B cell (primary cell): ENCODE results near the gene HDX. TPM values are rescaled to one million over a fixed set of nuclear protein-coding genes. Genes with fewer than 3 reads are reported as not detected.

Source experiments
- ATAC-seq: fragments of 200-7000 bp; cut with Tn5 transposase; one replicate; pipeline ENCODE4 v1.10.0; 2021; ENCODE audit warnings: low read depth, mild to moderate bottlenecking, moderate number of reproducible peaks, moderate library complexity
- CTCF ChIA-PET: fragments of 350-600 bp; sonication (Branson Sonifier 250); formaldehyde crosslinking; loops from one replicate; lab custom pipeline; 2021; ENCODE audit warnings: antibody characterized with exemption, inconsistent platforms; lab: Charles Lee
- POLR2A ChIA-PET: fragments of 350-600 bp; sonication (Branson Sonifier 250); formaldehyde crosslinking; loops from one replicate; lab custom pipeline; 2021; ENCODE audit warnings: antibody characterized with exemption; lab: Charles Lee
- DNase-seq: peaks from one replicate; pipeline ENCODE4 v3.0.0; 2013
- H2AFZ ChIP-seq: 2 replicates; pipeline ENCODE4 v1.6.1; 2012; ENCODE audit warnings: mild to moderate bottlenecking, low read depth, low read length; ENCODE audit not compliant: insufficient read depth, poor library complexity, severe bottlenecking
- H3K27ac ChIP-seq, 2 donors: 1 replicate in 1 of 2; 2 replicates in 1 of 2; pipeline ENCODE4 v1.5.1; 2012 to 2013; ENCODE audit warnings: low read length in 2 of 2, mild to moderate bottlenecking in 2 of 2, moderate library complexity in 1 of 2
- H3K27me3 ChIP-seq, 4 experiments: fragments of 200-600 bp in 1 of 4; sonication (generic) in 1 of 4; replicated peaks in 1 of 4; 1 replicate in 2 of 4; 2 replicates in 2 of 4; pipeline versions ENCODE4 v1.6.1 to v1.7.0; 2013 to 2016; ENCODE audit warnings: low read length in 3 of 4, mild to moderate bottlenecking in 2 of 4, mixed read lengths in 1 of 4, moderate library complexity in 1 of 4; ENCODE audit not compliant: insufficient read depth in 4 of 4, control insufficient read depth in 3 of 4; ENCODE audit errors: control extremely low read depth in 1 of 4
- H3K36me3 ChIP-seq, 2 experiments: replicated peaks in 1 of 2; 1 replicate in 1 of 2; 2 replicates in 1 of 2; pipeline versions ENCODE4 v1.6.1 to v1.7.1; 2013; ENCODE audit warnings: low read length in 1 of 2; ENCODE audit not compliant: insufficient read depth in 2 of 2, control insufficient read depth in 1 of 2; ENCODE audit errors: control extremely low read depth in 1 of 2, extremely low read depth in 1 of 2
- H3K4me1 ChIP-seq, 2 donors: fragments of 200-600 bp in 1 of 2; sonication (generic) in 1 of 2; 1 replicate in 1 of 2; 2 replicates in 1 of 2; pipeline versions ENCODE4 v1.5.1 to v1.6.1; 2013 to 2017; ENCODE audit warnings: low read length in 2 of 2; ENCODE audit not compliant: control insufficient read depth in 2 of 2, insufficient read depth in 2 of 2
- H3K4me2 ChIP-seq: replicated peaks from 2 replicates; pipeline ENCODE3; 2012; ENCODE audit warnings: mild to moderate bottlenecking, low read depth, low read length; ENCODE audit not compliant: poor library complexity, severe bottlenecking
- H3K4me3 ChIP-seq, 5 experiments: fragments of 200-600 bp in 1 of 5; sonication (generic) in 1 of 5; 1 replicate in 3 of 5; 2 replicates in 2 of 5; pipeline versions ENCODE4 v1.5.1 to v1.7.0; 2011 to 2016; ENCODE audit warnings: low read length in 4 of 5, mild to moderate bottlenecking in 4 of 5, low read depth in 2 of 5, control low read depth in 1 of 5, moderate library complexity in 1 of 5; ENCODE audit not compliant: insufficient read depth in 1 of 5; ENCODE audit errors: control extremely low read depth in 1 of 5, extremely low read depth in 1 of 5
- H3K79me2 ChIP-seq: fragments of 200-600 bp; sonication (generic); one replicate; pipeline ENCODE4 v1.6.0; 2016; ENCODE audit warnings: low read length; ENCODE audit not compliant: control insufficient read depth, insufficient read depth
- H3K9ac ChIP-seq: fragments of 200-600 bp; sonication (generic); 2 replicates; pipeline ENCODE4 v1.6.1; 2017; ENCODE audit warnings: mild to moderate bottlenecking, low read length, moderate library complexity
- H3K9me3 ChIP-seq, 3 donors: one replicate each; pipeline versions ENCODE4 v1.6.1 to v1.7.1; 2013; ENCODE audit warnings: low read length in 2 of 3; ENCODE audit not compliant: control insufficient read depth in 2 of 3, insufficient read depth in 1 of 3; ENCODE audit errors: control extremely low read depth in 1 of 3
- H4K20me1 ChIP-seq: 2 replicates; pipeline ENCODE4 v1.6.0; 2012; ENCODE audit warnings: mild to moderate bottlenecking, low read length; ENCODE audit not compliant: insufficient read depth, control insufficient read depth, poor library complexity, severe bottlenecking
- H3K27ac Mint-ChIP-seq: one replicate; pipeline ENCODE4 v1.8.0; 2021; ENCODE audit warnings: mixed read lengths
- H3K27me3 Mint-ChIP-seq: one replicate; pipeline ENCODE4 v1.8.0; 2021; ENCODE audit warnings: mixed read lengths
- H3K4me1 Mint-ChIP-seq: one replicate; pipeline ENCODE4 v1.8.0; 2021; ENCODE audit warnings: mixed read lengths
- H3K4me3 Mint-ChIP-seq: one replicate; pipeline ENCODE4 v1.8.0; 2021; ENCODE audit warnings: mixed read lengths
- H3K9me3 Mint-ChIP-seq: one replicate; pipeline ENCODE4 v1.8.0; 2022; ENCODE audit warnings: mixed read lengths; ENCODE audit not compliant: insufficient read depth
- CTCF ChIP-seq: fragments of 200-600 bp; IDR thresholded peaks from one replicate; pipeline ENCODE4 v1.8.0; 2022; ENCODE audit warnings: antibody characterized with exemption, mild to moderate bottlenecking
- EZH2 ChIP-seq: IDR thresholded peaks from 2 replicates; pipeline ENCODE4 v1.6.1; 2012; ENCODE audit warnings: borderline replicate concordance, low read depth, mild to moderate bottlenecking, moderate library complexity, low read length; ENCODE audit not compliant: insufficient read depth, poor library complexity, severe bottlenecking
- WGBS: methylation state at CpG from one replicate; pipeline ENCODE4 v1.1.5; 2013; ENCODE audit warnings: missing lambda C conversion rate; ENCODE audit not compliant: insufficient coverage; 5-methylcytosine and 5-hydroxymethylcytosine counted together
- intact Hi-C: fragments of 100-400 bp; cut with micrococcal nuclease; formaldehyde crosslinking; loops from one replicate; pipeline ENCODE4 v1.10.0; 2022
- polyA plus RNA-seq: library from polyadenylated mRNA; depleted of rRNA; stranded (reverse); fragments of >200 nt; gene quantifications from 2 replicates; pipeline ENCODE4 v1.2.3, GENCODE V29; 2012
- total RNA-seq, 2 donors: library from RNA; stranded (reverse); fragments of 120-200 nt in 1 of 2; gene quantifications; 1 replicate in 1 of 2; 2 replicates in 1 of 2; pipeline versions ENCODE4 v1.2.3 to v1.2.4, GENCODE V29; 2013 to 2022

The HDX gene
- total and polyA plus RNA-seq, 2 donors (not counting 1 experiment from before 2014, with no cell fraction given), result 1.00 to 3.2 TPM

- no peak for ATAC-seq
- TF ChIP-seq CTCF (no peak), EZH2 (no peak)
- H3K27ac Mint-ChIP-seq, result no peak overlapping the region
- Histone ChIP-seq H3K9me3 (no peaks in the 10 kb centered on the region), H3K27ac (no peak overlapping the region), H3K4me2 (no peak overlapping the region), H3K79me2 (no peaks in the 10 kb centered on the region), H4K20me1 (no peaks in the 10 kb centered on the region), H3K4me1 (no peaks in the 10 kb centered on the region), H3K36me3 (no peaks in the 10 kb centered on the region), H3K27me3 (no peaks in the 10 kb centered on the region), H3K9ac (no peak overlapping the region), H3K4me3 (no peak overlapping the region), H2AFZ (no peak overlapping the region)
- H3K27me3 Mint-ChIP-seq, result no peaks in the 10 kb centered on the region
- DNase-seq, result no peak
- intact Hi-C loops, result no loop called here
- no peaks in the 10 kb centered on the region for H3K4me1 Mint-ChIP-seq
- CTCF ChIA-PET, result no interaction called here
- no peak overlapping the region for H3K4me3 Mint-ChIP-seq
- H3K9me3 Mint-ChIP-seq, result no peaks in the 10 kb centered on the region
- POLR2A ChIA-PET, result no interaction called here
Observed at GRCh38 chrX:84357296-84357695, 145.0 kb downstream of the HDX start.

GRCh38 chrX:84340968-84341367, 161.3 kb downstream of the HDX start:
- Mint-ChIP-seq H3K4me1 (peaks cover 4% of the 10 kb centered on the region), H3K27me3 (no peaks in the 10 kb centered on the region), H3K27ac (no peak overlapping the region), H3K9me3 (no peaks in the 10 kb centered on the region), H3K4me3 (no peak overlapping the region)
- H3K4me2 ChIP-seq, result no peak overlapping the region
- H3K36me3 ChIP-seq, result no peaks in the 10 kb centered on the region
- ChIA-PET CTCF (no interaction called here), POLR2A (no interaction called here)
- intact Hi-C loops, result no loop called here
- no peak overlapping the region for H2AFZ ChIP-seq
- no peak overlapping the region for H3K9ac ChIP-seq
- H3K27ac ChIP-seq, result no peak overlapping the region
- no peaks in the 10 kb centered on the region for H3K27me3 ChIP-seq
- no peaks in the 10 kb centered on the region for H3K9me3 ChIP-seq
- H3K4me1 ChIP-seq, result no peaks in the 10 kb centered on the region
- WGBS, result no CpG with 5 or more reads among the region's 1 CpG
- DNase-seq, result no peak
- ATAC-seq, result no peak
- H3K79me2 ChIP-seq, result no peaks in the 10 kb centered on the region
- no peak overlapping the region for H3K4me3 ChIP-seq
- no peaks in the 10 kb centered on the region for H4K20me1 ChIP-seq
- TF ChIP-seq EZH2, result no peak
- no peak for TF ChIP-seq CTCF
